ENCODE measurements around the gene GALNS. TPM values are rescaled to one million over a fixed set of nuclear protein-coding genes. Genes with fewer than 3 reads are reported as not detected.

The GALNS gene
- total and polyA plus RNA-seq, 2 donors (not counting 1 experiment from before 2014, with no cell fraction given) = 10.6 to 29.6 TPM

GRCh38 chr16:88775825-88776224 lies 80.9 kb downstream of the GALNS start:
- H4K20me1 ChIP-seq (ENCODE audit: control insufficient read depth, extremely low read depth, insufficient read depth, low read length) = peaks cover 1% of the 10 kb centered on the region
- TF ChIP-seq EZH2 (IDR thresholded peaks at IDR 0.05; ENCODE audit: low read length, missing control alignments) (no peak), CTCF (conservative IDR thresholded peaks at IDR 0.05 in 1 of 2, IDR thresholded peaks at IDR 0.05 in 1 of 2; ENCODE audit: low read depth in 1 of 2, low read length in 2 of 2) (no peak)
- H3K27ac ChIP-seq (ENCODE audit: insufficient read depth, low read length) = no peak overlapping the region
- H3K79me2 ChIP-seq (ENCODE audit: control insufficient read depth, insufficient read depth, low read length) = peaks cover 86% of the 10 kb centered on the region
- no peaks in the 10 kb centered on the region for H3K9me3 ChIP-seq (ENCODE audit: control insufficient read depth, insufficient read depth, low read depth, low read length)
- DNase-seq (ENCODE audit: low read depth in 2 of 2) = no peak
- no peak overlapping the region for H3K4me3 ChIP-seq (replicated peaks in 1 of 4; ENCODE audit: control extremely low read depth in 1 of 4, insufficient read depth in 1 of 4, low read depth in 3 of 4, low read length in 4 of 4)
- peaks cover 45% of the 10 kb centered on the region for H3K4me1 ChIP-seq (ENCODE audit: control insufficient read depth, extremely low read depth, insufficient read depth, low read length)
- H3K9ac ChIP-seq (ENCODE audit: insufficient read depth, low read length) = no peak overlapping the region
- no peaks in the 10 kb centered on the region for H3K27me3 ChIP-seq (ENCODE audit: control insufficient read depth, insufficient read depth, low read length)
- H3K4me2 ChIP-seq (ENCODE audit: extremely low read depth, insufficient read depth, low read length) = no peak overlapping the region
- no peak overlapping the region for H2AFZ ChIP-seq (ENCODE audit: low read length)
- peaks cover 3% of the 10 kb centered on the region for H3K36me3 ChIP-seq (ENCODE audit: control insufficient read depth, insufficient read depth, low read length)

DNA sequence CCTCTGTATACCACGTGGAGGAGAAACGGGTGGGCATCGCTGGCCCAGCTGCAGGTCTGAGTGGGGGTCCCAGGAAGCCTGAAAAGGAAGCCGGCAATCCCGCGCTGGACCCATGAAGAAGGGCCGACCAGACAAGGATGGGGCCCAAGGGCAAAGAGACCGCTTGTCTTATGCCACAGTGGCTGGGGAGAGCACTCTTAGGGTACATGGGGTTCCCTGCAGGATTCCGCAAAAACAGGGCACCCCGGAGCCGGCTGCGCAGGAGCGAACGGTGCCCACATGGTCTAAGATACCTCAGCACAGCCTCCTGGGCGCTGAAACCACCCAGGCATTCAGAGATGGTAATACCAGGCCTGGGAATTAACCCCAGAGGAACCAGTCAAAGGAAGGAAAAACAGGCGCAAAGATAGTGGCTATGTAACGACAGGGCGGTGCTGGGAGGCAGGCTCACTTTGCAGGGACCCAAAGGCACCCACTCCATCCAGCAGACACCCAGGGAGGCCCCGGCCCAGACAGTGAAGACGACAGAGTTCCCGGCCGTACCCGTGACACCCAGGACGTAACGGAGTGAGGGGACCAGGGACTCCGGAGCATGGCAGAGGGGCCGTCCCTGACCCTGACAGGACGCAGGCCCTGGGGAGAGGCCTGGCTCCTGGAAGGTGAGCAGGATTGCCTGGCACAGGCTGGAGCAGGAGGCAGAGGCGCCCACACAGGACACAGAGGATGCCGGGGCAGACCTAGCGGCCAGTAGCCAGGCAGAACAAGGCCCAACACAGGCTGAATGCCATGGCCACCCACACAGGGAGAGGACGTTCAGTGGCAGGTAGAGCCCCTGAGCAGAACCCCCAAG lies 82.0 kb downstream of the GALNS start:
- H3K9ac ChIP-seq (ENCODE audit: insufficient read depth, low read length) = no peak overlapping the region
- TF ChIP-seq EZH2 (IDR thresholded peaks at IDR 0.05; ENCODE audit: low read length, missing control alignments) (no peak), CTCF (conservative IDR thresholded peaks at IDR 0.05 in 1 of 2, IDR thresholded peaks at IDR 0.05 in 1 of 2; ENCODE audit: low read depth in 1 of 2, low read length in 2 of 2) (no peak)
- peaks cover 3% of the 10 kb centered on the region for H3K36me3 ChIP-seq (ENCODE audit: control insufficient read depth, insufficient read depth, low read length)
- H3K27me3 ChIP-seq (ENCODE audit: control insufficient read depth, insufficient read depth, low read length) = no peaks in the 10 kb centered on the region
- peaks cover 86% of the 10 kb centered on the region for H3K79me2 ChIP-seq (ENCODE audit: control insufficient read depth, insufficient read depth, low read length)
- no peaks in the 10 kb centered on the region for H3K9me3 ChIP-seq (ENCODE audit: control insufficient read depth, insufficient read depth, low read depth, low read length)
- no peak for DNase-seq (ENCODE audit: low read depth in 2 of 2)
- H3K4me2 ChIP-seq (ENCODE audit: extremely low read depth, insufficient read depth, low read length) = no peak overlapping the region
- peak overlapping the region; percentile 89 for H3K27ac ChIP-seq (ENCODE audit: insufficient read depth, low read length)
- H2AFZ ChIP-seq (ENCODE audit: low read length) = no peak overlapping the region
- no peak overlapping the region for H3K4me3 ChIP-seq (replicated peaks in 1 of 4; ENCODE audit: control extremely low read depth in 1 of 4, insufficient read depth in 1 of 4, low read depth in 3 of 4, low read length in 4 of 4)
- H3K4me1 ChIP-seq (ENCODE audit: control insufficient read depth, extremely low read depth, insufficient read depth, low read length) = peaks cover 45% of the 10 kb centered on the region
- H4K20me1 ChIP-seq (ENCODE audit: control insufficient read depth, extremely low read depth, insufficient read depth, low read length) = no peaks in the 10 kb centered on the region

- H3K9me3 ChIP-seq (ENCODE audit: control insufficient read depth, insufficient read depth, low read depth, low read length) = no peaks in the 10 kb centered on the region
- peak overlapping the region; percentile 58 for H3K9ac ChIP-seq (ENCODE audit: insufficient read depth, low read length)
- H2AFZ ChIP-seq (ENCODE audit: low read length) = no peak overlapping the region
- peaks cover 3% of the 10 kb centered on the region for H3K36me3 ChIP-seq (ENCODE audit: control insufficient read depth, insufficient read depth, low read length)
- no peak for TF ChIP-seq EZH2 (IDR thresholded peaks at IDR 0.05; ENCODE audit: low read length, missing control alignments)
- no peak for TF ChIP-seq CTCF (conservative IDR thresholded peaks at IDR 0.05 in 1 of 2, IDR thresholded peaks at IDR 0.05 in 1 of 2; ENCODE audit: low read depth in 1 of 2, low read length in 2 of 2)
- DNase-seq (ENCODE audit: low read depth in 2 of 2) = peak; percentile 72 to 98
- no peaks in the 10 kb centered on the region for H4K20me1 ChIP-seq (ENCODE audit: control insufficient read depth, extremely low read depth, insufficient read depth, low read length)
- peak overlapping the region; percentile 89 for H3K27ac ChIP-seq (ENCODE audit: insufficient read depth, low read length)
- H3K4me1 ChIP-seq (ENCODE audit: control insufficient read depth, extremely low read depth, insufficient read depth, low read length) = peaks cover 43% of the 10 kb centered on the region
- no peaks in the 10 kb centered on the region for H3K27me3 ChIP-seq (ENCODE audit: control insufficient read depth, insufficient read depth, low read length)
- peaks cover 86% of the 10 kb centered on the region for H3K79me2 ChIP-seq (ENCODE audit: control insufficient read depth, insufficient read depth, low read length)
- H3K4me3 ChIP-seq (replicated peaks in 1 of 4; ENCODE audit: control extremely low read depth in 1 of 4, insufficient read depth in 1 of 4, low read depth in 3 of 4, low read length in 4 of 4) = peak overlapping the region; percentile 41 to 55 (median 44)
- H3K4me2 ChIP-seq (ENCODE audit: extremely low read depth, insufficient read depth, low read length) = peak overlapping the region; percentile 75
Observed at GRCh38 chr16:88773812-88774291, 82.9 kb downstream of the GALNS start.
